SK-N-SH treated with all-trans-retinoic acid at 6 μM for 48 hours (cell line): ENCODE measurements around the gene PIGP.

Experiments
- ATAC-seq: fragments of 200-7000 bp; cut with Tn5 transposase; 3 replicates; pipeline ENCODE4 v1.9.1; 2020; ENCODE audit warnings: mild to moderate bottlenecking, moderate library complexity
- ARNTL ChIP-seq: fragments of 450-650 bp; formaldehyde crosslinking; IDR thresholded peaks from 2 replicates; pipeline ENCODE4 v1.5.0; 2020; ENCODE audit warnings: low read depth, mild to moderate bottlenecking, moderate library complexity, borderline replicate concordance
- BACH2 ChIP-seq: fragments of 250-450 bp; sonication (Bioruptor Pico); IDR thresholded peaks from 2 replicates; pipeline ENCODE4 v1.9.0; 2021; ENCODE audit warnings: mild to moderate bottlenecking, borderline replicate concordance
- CSDC2 ChIP-seq: fragments of 250-450 bp; sonication (Bioruptor Pico); IDR thresholded peaks from 2 replicates; pipeline ENCODE4 v1.5.0; 2020; ENCODE audit warnings: mild to moderate bottlenecking, moderate library complexity
- CSRNP3 ChIP-seq: fragments of 250-450 bp; sonication (Bioruptor Pico); IDR thresholded peaks from 2 replicates; pipeline ENCODE4 v1.5.1; 2021; ENCODE audit warnings: mild to moderate bottlenecking, moderate library complexity
- ESRRG ChIP-seq: fragments of 250-450 bp; sonication (Bioruptor Pico); IDR thresholded peaks from 2 replicates; pipeline ENCODE4 v1.6.1; 2021; ENCODE audit warnings: mild to moderate bottlenecking
- GLIS3 ChIP-seq: fragments of 250-450 bp; sonication (Bioruptor Pico); IDR thresholded peaks from 2 replicates; pipeline ENCODE4 v1.5.0; 2020; ENCODE audit warnings: mild to moderate bottlenecking, moderate library complexity
- ISL1 ChIP-seq: fragments of 250-450 bp; sonication (Bioruptor Pico); IDR thresholded peaks from 2 replicates; pipeline ENCODE4 v2.1.2; 2022; ENCODE audit warnings: mild to moderate bottlenecking, moderate library complexity
- OSR1 ChIP-seq: fragments of 250-450 bp; sonication (Bioruptor Pico); IDR thresholded peaks from 2 replicates; pipeline ENCODE4 v1.8.0; 2022; ENCODE audit warnings: moderate library complexity, mild to moderate bottlenecking, inconsistent platforms
- POU6F1 ChIP-seq: fragments of 250-450 bp; sonication (Bioruptor Pico); IDR thresholded peaks from 2 replicates; pipeline ENCODE4 v1.8.0; 2021; ENCODE audit warnings: low read depth, mild to moderate bottlenecking, moderate library complexity, borderline replicate concordance
- PPARA ChIP-seq: fragments of 250-450 bp; sonication (Bioruptor Pico); IDR thresholded peaks from 2 replicates; pipeline ENCODE4 v1.5.0; 2020; ENCODE audit warnings: mild to moderate bottlenecking, borderline replicate concordance
- RARB ChIP-seq: fragments of 250-450 bp; sonication (Bioruptor Pico); IDR thresholded peaks from 2 replicates; pipeline ENCODE4 v1.8.0; 2021; ENCODE audit warnings: mild to moderate bottlenecking, moderate library complexity
- TCF4 ChIP-seq: fragments of 250-450 bp; sonication (Bioruptor Pico); IDR thresholded peaks from 2 replicates; pipeline ENCODE4 v1.8.0; 2021; ENCODE audit warnings: mild to moderate bottlenecking, moderate library complexity, borderline replicate concordance
- ZC3H10 ChIP-seq: fragments of 250-450 bp; sonication (Bioruptor Pico); IDR thresholded peaks from 2 replicates; pipeline ENCODE4 v1.5.1; 2021; ENCODE audit warnings: mild to moderate bottlenecking, moderate library complexity
- ZFP3 ChIP-seq: fragments of 250-450 bp; sonication (Bioruptor Pico); IDR thresholded peaks from 2 replicates; pipeline ENCODE4 v1.5.0; 2020; ENCODE audit warnings: mild to moderate bottlenecking, moderate library complexity
- ZFP30 ChIP-seq: fragments of 450-650 bp; formaldehyde crosslinking; IDR thresholded peaks from 2 replicates; pipeline ENCODE4 v1.5.0; 2022; ENCODE audit warnings: mild to moderate bottlenecking, moderate library complexity
- ZNF565 ChIP-seq: fragments of 450-650 bp; formaldehyde crosslinking; conservative IDR thresholded peaks from 2 replicates; pipeline ENCODE4 v1.5.0; 2020; ENCODE audit warnings: low read depth, mild to moderate bottlenecking, moderate library complexity
- ZNF70 ChIP-seq: fragments of 450-650 bp; formaldehyde crosslinking; IDR thresholded peaks from 2 replicates; pipeline ENCODE4 v1.5.0; 2020; ENCODE audit warnings: mild to moderate bottlenecking, moderate library complexity
- ZNF8 ChIP-seq: fragments of 450-650 bp; formaldehyde crosslinking; IDR thresholded peaks from 2 replicates; pipeline ENCODE4 v1.5.0; 2020; ENCODE audit warnings: mild to moderate bottlenecking, moderate library complexity
- TF ChIP-seq, protein P1 (sequence below): fragments of 250-450 bp; sonication (Bioruptor Pico); IDR thresholded peaks from 2 replicates; pipeline ENCODE4 v1.8.0; 2020; ENCODE audit warnings: mild to moderate bottlenecking, moderate library complexity, borderline replicate concordance

PIGP gene

GRCh38 chr21:37063433-37063832 is 9.4 kb downstream of the PIGP start:
- ATAC-seq = no peak
- TF ChIP-seq TCF4 (peak; percentile 62), ZNF70 (CRISPR knock-in tag) (no peak), RARB (CRISPR knock-in tag) (no peak), ZFP3 (CRISPR knock-in tag) (no peak), CSRNP3 (CRISPR knock-in tag) (no peak), ZNF565 (CRISPR knock-in tag) (no peak)
- TF ChIP-seq, protein P1, sequence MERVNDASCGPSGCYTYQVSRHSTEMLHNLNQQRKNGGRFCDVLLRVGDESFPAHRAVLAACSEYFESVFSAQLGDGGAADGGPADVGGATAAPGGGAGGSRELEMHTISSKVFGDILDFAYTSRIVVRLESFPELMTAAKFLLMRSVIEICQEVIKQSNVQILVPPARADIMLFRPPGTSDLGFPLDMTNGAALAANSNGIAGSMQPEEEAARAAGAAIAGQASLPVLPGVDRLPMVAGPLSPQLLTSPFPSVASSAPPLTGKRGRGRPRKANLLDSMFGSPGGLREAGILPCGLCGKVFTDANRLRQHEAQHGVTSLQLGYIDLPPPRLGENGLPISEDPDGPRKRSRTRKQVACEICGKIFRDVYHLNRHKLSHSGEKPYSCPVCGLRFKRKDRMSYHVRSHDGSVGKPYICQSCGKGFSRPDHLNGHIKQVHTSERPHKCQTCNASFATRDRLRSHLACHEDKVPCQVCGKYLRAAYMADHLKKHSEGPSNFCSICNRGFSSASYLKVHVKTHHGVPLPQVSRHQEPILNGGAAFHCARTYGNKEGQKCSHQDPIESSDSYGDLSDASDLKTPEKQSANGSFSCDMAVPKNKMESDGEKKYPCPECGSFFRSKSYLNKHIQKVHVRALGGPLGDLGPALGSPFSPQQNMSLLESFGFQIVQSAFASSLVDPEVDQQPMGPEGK (CRISPR knock-in tag) = no peak

DNA sequence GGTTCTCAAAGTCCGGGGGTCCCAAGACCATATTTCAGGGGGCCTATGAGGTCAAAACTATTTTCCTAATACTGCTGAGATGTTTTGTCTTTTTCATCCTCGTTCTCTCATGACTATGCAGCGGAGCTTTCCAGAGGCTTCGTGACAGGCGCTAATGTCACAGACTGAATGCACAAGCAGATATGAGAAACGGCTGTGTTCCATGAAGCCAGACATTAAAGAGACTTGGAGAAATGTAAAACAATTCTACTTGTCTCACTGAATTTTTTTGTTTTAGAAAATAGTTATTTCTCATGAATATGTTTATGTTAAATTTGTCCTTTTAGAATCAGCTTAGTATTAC is 10.3 kb downstream of the PIGP start:
- TF ChIP-seq POU6F1 (CRISPR knock-in tag) = no peak
- TF ChIP-seq, all 23 proteins: peak for 0
- no peak for ATAC-seq

DNA sequence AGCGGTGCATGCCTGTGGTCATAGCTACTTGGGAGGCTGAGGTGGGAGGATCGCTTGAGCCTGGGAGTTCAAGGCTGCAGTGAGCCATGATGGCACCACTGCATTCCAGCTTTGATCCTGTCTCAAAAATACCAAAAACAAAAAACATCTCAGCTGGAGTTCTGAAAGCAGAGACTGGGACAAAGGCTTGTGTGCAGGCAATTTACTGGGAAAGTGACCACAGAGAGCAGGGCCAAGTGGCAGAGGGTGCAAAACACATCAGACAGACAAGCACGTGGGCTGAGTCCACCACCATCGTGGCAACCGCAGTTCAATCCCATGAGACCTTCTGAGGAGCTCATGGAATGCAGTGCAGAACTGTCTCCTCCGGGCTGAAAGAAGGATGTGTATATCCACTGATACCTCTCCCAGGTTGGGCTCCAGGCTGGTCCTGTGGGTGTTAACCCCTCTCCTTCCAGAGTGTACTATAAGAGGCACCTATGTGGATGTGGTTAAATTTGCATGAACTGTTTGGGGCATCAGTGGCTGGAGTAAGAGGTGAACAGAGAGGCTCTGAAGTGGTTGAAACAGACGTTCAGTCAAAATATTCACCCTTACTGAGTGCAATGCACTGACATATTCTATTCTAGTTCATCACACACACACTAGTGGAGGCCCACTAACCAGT is 10.8 kb downstream of the PIGP start:
- no peak for TF ChIP-seq ZFP3 (CRISPR knock-in tag)
- no peak for TF ChIP-seq RARB (CRISPR knock-in tag)
- TF ChIP-seq, protein P1 (CRISPR knock-in tag) = no peak
- no peak for TF ChIP-seq ARNTL (CRISPR knock-in tag)
- no peak for TF ChIP-seq GLIS3 (CRISPR knock-in tag)
- no peak for TF ChIP-seq ZNF8 (CRISPR knock-in tag)
- ATAC-seq = no peak

DNA sequence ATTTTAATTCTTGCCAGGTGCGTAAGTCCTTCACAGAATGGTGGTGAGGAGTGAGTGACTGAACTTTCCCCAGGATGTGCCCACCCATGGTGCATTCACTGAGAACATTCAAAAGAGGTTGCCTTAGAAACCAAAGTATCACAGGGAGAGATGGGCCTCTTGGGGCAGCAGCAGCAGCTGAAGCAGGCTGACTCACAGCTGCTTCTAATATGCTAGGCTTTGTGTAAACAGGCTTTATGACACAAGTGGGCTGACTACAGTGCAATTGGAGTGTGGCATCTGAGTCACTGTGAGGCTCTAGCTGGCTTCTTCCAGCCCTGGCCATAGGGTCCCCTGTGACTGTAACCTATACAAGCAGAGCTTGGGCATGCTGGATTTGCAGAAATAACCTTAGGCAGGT is 12.6 kb downstream of the PIGP start:
- peak; percentile 97 for ATAC-seq

DNA sequence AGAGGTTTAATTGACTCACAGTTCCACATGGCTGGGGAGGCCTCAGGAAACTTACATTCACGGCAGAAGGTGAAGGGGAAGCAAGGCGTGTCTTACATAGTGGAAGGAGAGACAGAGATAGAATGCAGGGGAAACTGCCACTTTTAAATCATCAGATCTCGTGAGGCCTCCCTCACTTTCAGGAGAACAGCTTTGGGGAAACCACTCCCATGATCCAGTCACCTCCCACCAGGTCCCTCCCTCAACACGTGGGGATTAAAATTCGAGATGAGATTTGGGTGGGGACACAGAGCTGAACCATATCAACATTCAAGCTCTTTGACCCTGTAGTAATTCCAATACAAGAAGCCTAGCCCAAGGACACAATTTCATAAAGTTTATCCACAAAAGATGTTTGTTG is 13.7 kb downstream of the PIGP start:
- no peak for ATAC-seq
- TF ChIP-seq PPARA (CRISPR knock-in tag) (no peak), ZFP3 (CRISPR knock-in tag) (no peak), ESRRG (CRISPR knock-in tag) (no peak), BACH2 (CRISPR knock-in tag) (no peak), ARNTL (CRISPR knock-in tag) (no peak), TCF4 (no peak), POU6F1 (CRISPR knock-in tag) (no peak), ISL1 (CRISPR knock-in tag) (no peak), ZNF565 (CRISPR knock-in tag) (no peak), ZFP30 (CRISPR knock-in tag) (no peak), ZNF8 (CRISPR knock-in tag) (no peak), ZC3H10 (CRISPR knock-in tag) (no peak), CSDC2 (CRISPR knock-in tag) (no peak)

More for the DNA sequence above, 12.6 kb downstream of the PIGP start:
- TF ChIP-seq BACH2 (CRISPR knock-in tag) (no peak), TCF4 (peak; percentile 53; the same call in 1 of the 2 replicates), OSR1 (no peak)
